Activated naive CD4-positive, alpha-beta T cell treated with anti-CD3 and anti-CD28 coated beads, Interleukin-2, amount 50 U/mL, for 24 hours (primary cell): ENCODE measurements around the gene FHIT.

Experiments
- H3K27ac Mint-ChIP-seq: one replicate; pipeline ENCODE4 v1.8.0; 2021; ENCODE audit warnings: mild to moderate bottlenecking, mixed read lengths
- H3K27me3 Mint-ChIP-seq: one replicate; pipeline ENCODE4 v1.8.0; 2021; ENCODE audit warnings: mixed read lengths
- H3K36me3 Mint-ChIP-seq: one replicate; pipeline ENCODE4 v1.8.0; 2021; ENCODE audit warnings: mixed read lengths
- H3K4me1 Mint-ChIP-seq: one replicate; pipeline ENCODE4 v1.8.0; 2021; ENCODE audit warnings: mixed read lengths
- H3K4me3 Mint-ChIP-seq: one replicate; pipeline ENCODE4 v1.8.0; 2021; ENCODE audit warnings: mild to moderate bottlenecking, mixed read lengths
- H3K9me3 Mint-ChIP-seq: one replicate; pipeline ENCODE4 v1.8.0; 2021; ENCODE audit warnings: mixed read lengths

Gene FHIT

GRCh38 chr3:60319179-60319858 is 931.9 kb downstream of the FHIT start:
- Mint-ChIP-seq H3K36me3 (peaks cover 2% of the 10 kb centered on the region), H3K27ac (no peak overlapping the region), H3K4me3 (no peak overlapping the region), H3K9me3 (no peaks in the 10 kb centered on the region), H3K27me3 (no peaks in the 10 kb centered on the region), H3K4me1 (peaks cover 3% of the 10 kb centered on the region)

GRCh38 chr3:60316121-60316797 is 935.0 kb downstream of the FHIT start:
- Mint-ChIP-seq H3K9me3 (no peaks in the 10 kb centered on the region), H3K27me3 (no peaks in the 10 kb centered on the region), H3K4me1 (peaks cover 16% of the 10 kb centered on the region), H3K27ac (no peak overlapping the region), H3K36me3 (peaks cover 2% of the 10 kb centered on the region), H3K4me3 (no peak overlapping the region)

GRCh38 chr3:60313951-60314461 is 937.2 kb downstream of the FHIT start:
- no peaks in the 10 kb centered on the region for H3K27me3 Mint-ChIP-seq
- no peak overlapping the region for H3K4me3 Mint-ChIP-seq
- H3K36me3 Mint-ChIP-seq = peaks cover 2% of the 10 kb centered on the region
- H3K4me1 Mint-ChIP-seq = peaks cover 16% of the 10 kb centered on the region
- H3K27ac Mint-ChIP-seq = no peak overlapping the region
- no peaks in the 10 kb centered on the region for H3K9me3 Mint-ChIP-seq

- no peak overlapping the region for H3K4me3 Mint-ChIP-seq
- peaks cover 2% of the 10 kb centered on the region for H3K36me3 Mint-ChIP-seq
- H3K4me1 Mint-ChIP-seq = peaks cover 16% of the 10 kb centered on the region
- no peak overlapping the region for H3K27ac Mint-ChIP-seq
- no peaks in the 10 kb centered on the region for H3K9me3 Mint-ChIP-seq
- H3K27me3 Mint-ChIP-seq = no peaks in the 10 kb centered on the region
Measured at GRCh38 chr3:60313231-60313798, 937.9 kb downstream of the FHIT start.

- Mint-ChIP-seq H3K4me3 (no peak overlapping the region), H3K9me3 (no peaks in the 10 kb centered on the region), H3K36me3 (no peaks in the 10 kb centered on the region), H3K27me3 (peaks cover 1% of the 10 kb centered on the region), H3K27ac (no peak overlapping the region), H3K4me1 (peaks cover 16% of the 10 kb centered on the region)
Measured at GRCh38 chr3:60309539-60310268, 941.5 kb downstream of the FHIT start.

- Mint-ChIP-seq H3K4me1 (peaks cover 11% of the 10 kb centered on the region), H3K36me3 (no peaks in the 10 kb centered on the region), H3K9me3 (no peaks in the 10 kb centered on the region), H3K27ac (no peak overlapping the region), H3K27me3 (peaks cover 1% of the 10 kb centered on the region), H3K4me3 (no peak overlapping the region)
Measured at GRCh38 chr3:60308808-60309207, 942.4 kb downstream of the FHIT start.

GRCh38 chr3:60307562-60308199 is 943.6 kb downstream of the FHIT start:
- no peak overlapping the region for H3K27ac Mint-ChIP-seq
- H3K4me1 Mint-ChIP-seq = peaks cover 13% of the 10 kb centered on the region
- peaks cover 1% of the 10 kb centered on the region for H3K27me3 Mint-ChIP-seq
- no peaks in the 10 kb centered on the region for H3K9me3 Mint-ChIP-seq
- no peaks in the 10 kb centered on the region for H3K36me3 Mint-ChIP-seq
- no peak overlapping the region for H3K4me3 Mint-ChIP-seq

GRCh38 chr3:60304112-60304511 is 947.1 kb downstream of the FHIT start:
- H3K9me3 Mint-ChIP-seq = no peaks in the 10 kb centered on the region
- peaks cover 1% of the 10 kb centered on the region for H3K27me3 Mint-ChIP-seq
- no peaks in the 10 kb centered on the region for H3K36me3 Mint-ChIP-seq
- peaks cover 18% of the 10 kb centered on the region for H3K4me1 Mint-ChIP-seq
- H3K4me3 Mint-ChIP-seq = no peak overlapping the region
- no peak overlapping the region for H3K27ac Mint-ChIP-seq

GRCh38 chr3:60303160-60303559 is 948.1 kb downstream of the FHIT start:
- Mint-ChIP-seq H3K36me3 (no peaks in the 10 kb centered on the region), H3K4me1 (peaks cover 18% of the 10 kb centered on the region), H3K4me3 (no peak overlapping the region), H3K27ac (no peak overlapping the region), H3K9me3 (no peaks in the 10 kb centered on the region), H3K27me3 (peaks cover 1% of the 10 kb centered on the region)

- Mint-ChIP-seq H3K27ac (no peak overlapping the region), H3K36me3 (no peaks in the 10 kb centered on the region), H3K9me3 (no peaks in the 10 kb centered on the region), H3K27me3 (peaks cover 1% of the 10 kb centered on the region), H3K4me3 (no peak overlapping the region), H3K4me1 (peaks cover 24% of the 10 kb centered on the region)
Measured at GRCh38 chr3:60301142-60301541, 950.1 kb downstream of the FHIT start.

- Mint-ChIP-seq H3K36me3 (no peaks in the 10 kb centered on the region), H3K27me3 (no peaks in the 10 kb centered on the region), H3K9me3 (no peaks in the 10 kb centered on the region), H3K4me3 (no peak overlapping the region), H3K27ac (no peak overlapping the region), H3K4me1 (peaks cover 15% of the 10 kb centered on the region)
Measured at GRCh38 chr3:60298141-60298540, 953.1 kb downstream of the FHIT start.

GRCh38 chr3:60294181-60294580 is 957.1 kb downstream of the FHIT start:
- H3K9me3 Mint-ChIP-seq = no peaks in the 10 kb centered on the region
- no peak overlapping the region for H3K4me3 Mint-ChIP-seq
- no peaks in the 10 kb centered on the region for H3K36me3 Mint-ChIP-seq
- no peak overlapping the region for H3K27ac Mint-ChIP-seq
- no peaks in the 10 kb centered on the region for H3K27me3 Mint-ChIP-seq
- peaks cover 5% of the 10 kb centered on the region for H3K4me1 Mint-ChIP-seq

GRCh38 chr3:60291115-60291514 is 960.1 kb downstream of the FHIT start:
- Mint-ChIP-seq H3K9me3 (no peaks in the 10 kb centered on the region), H3K27me3 (no peaks in the 10 kb centered on the region), H3K27ac (no peak overlapping the region), H3K4me3 (no peak overlapping the region), H3K4me1 (no peaks in the 10 kb centered on the region), H3K36me3 (no peaks in the 10 kb centered on the region)

- H3K27me3 Mint-ChIP-seq = no peaks in the 10 kb centered on the region
- H3K4me3 Mint-ChIP-seq = no peak overlapping the region
- no peaks in the 10 kb centered on the region for H3K9me3 Mint-ChIP-seq
- no peaks in the 10 kb centered on the region for H3K4me1 Mint-ChIP-seq
- no peak overlapping the region for H3K27ac Mint-ChIP-seq
- H3K36me3 Mint-ChIP-seq = no peaks in the 10 kb centered on the region
Measured at GRCh38 chr3:60290122-60290492, 961.1 kb downstream of the FHIT start.

- H3K36me3 Mint-ChIP-seq = no peaks in the 10 kb centered on the region
- no peak overlapping the region for H3K27ac Mint-ChIP-seq
- H3K9me3 Mint-ChIP-seq = no peaks in the 10 kb centered on the region
- no peak overlapping the region for H3K4me3 Mint-ChIP-seq
- H3K27me3 Mint-ChIP-seq = no peaks in the 10 kb centered on the region
- no peaks in the 10 kb centered on the region for H3K4me1 Mint-ChIP-seq
Measured at GRCh38 chr3:60289341-60290121, 961.7 kb downstream of the FHIT start.
